Mesothelial cell of epicardium (in vitro differentiated cells): ENCODE results near the gene TP73. TPM values are rescaled to one million over a fixed set of nuclear protein-coding genes. Genes with fewer than 3 reads are reported as not detected.

Experiments used
- DNase-seq, 2 experiments: peaks; one replicate each; pipeline ENCODE4 v3.0.0; 2021; ENCODE audit warnings: low spot score in 2 of 2; ENCODE audit not compliant: unreplicated experiment in 2 of 2
- H3K27ac Mint-ChIP-seq: 2 replicates; pipeline ENCODE4 v1.8.0; 2021; ENCODE audit warnings: mixed read lengths
- H3K27me3 Mint-ChIP-seq: 2 replicates; pipeline ENCODE4 v1.8.0; 2021; ENCODE audit warnings: low read depth, mixed read lengths
- H3K36me3 Mint-ChIP-seq: 2 replicates; pipeline ENCODE4 v1.8.0; 2021; ENCODE audit warnings: mixed read lengths
- H3K4me1 Mint-ChIP-seq: 2 replicates; pipeline ENCODE4 v1.8.0; 2021; ENCODE audit warnings: mixed read lengths
- H3K4me3 Mint-ChIP-seq: 2 replicates; pipeline ENCODE4 v1.8.0; 2021; ENCODE audit warnings: mild to moderate bottlenecking, moderate library complexity, mixed read lengths
- H3K9me3 Mint-ChIP-seq: 2 replicates; pipeline ENCODE4 v1.8.0; 2021; ENCODE audit warnings: mixed read lengths
- total RNA-seq: library from RNA; stranded (reverse); gene quantifications from 3 replicates; pipeline ENCODE4 v1.2.1, GENCODE V29; 2021
- TF ChIP-seq, protein P1 (sequence below): fragments of 200-600 bp; sonication (generic); IDR thresholded peaks from one replicate; pipeline ENCODE4 v1.5.0; 2021; ENCODE audit warnings: antibody characterized with exemption; ENCODE audit not compliant: unreplicated experiment

TP73 gene
- total RNA-seq, 1 donor from 2014 or later, result 1.4 TPM

GRCh38 chr1:3632298-3632697 lies 20.0 kb upstream of the TP73 start:
- no peaks in the 10 kb centered on the region for H3K9me3 Mint-ChIP-seq
- no peaks in the 10 kb centered on the region for H3K4me1 Mint-ChIP-seq
- TF ChIP-seq, protein P1, sequence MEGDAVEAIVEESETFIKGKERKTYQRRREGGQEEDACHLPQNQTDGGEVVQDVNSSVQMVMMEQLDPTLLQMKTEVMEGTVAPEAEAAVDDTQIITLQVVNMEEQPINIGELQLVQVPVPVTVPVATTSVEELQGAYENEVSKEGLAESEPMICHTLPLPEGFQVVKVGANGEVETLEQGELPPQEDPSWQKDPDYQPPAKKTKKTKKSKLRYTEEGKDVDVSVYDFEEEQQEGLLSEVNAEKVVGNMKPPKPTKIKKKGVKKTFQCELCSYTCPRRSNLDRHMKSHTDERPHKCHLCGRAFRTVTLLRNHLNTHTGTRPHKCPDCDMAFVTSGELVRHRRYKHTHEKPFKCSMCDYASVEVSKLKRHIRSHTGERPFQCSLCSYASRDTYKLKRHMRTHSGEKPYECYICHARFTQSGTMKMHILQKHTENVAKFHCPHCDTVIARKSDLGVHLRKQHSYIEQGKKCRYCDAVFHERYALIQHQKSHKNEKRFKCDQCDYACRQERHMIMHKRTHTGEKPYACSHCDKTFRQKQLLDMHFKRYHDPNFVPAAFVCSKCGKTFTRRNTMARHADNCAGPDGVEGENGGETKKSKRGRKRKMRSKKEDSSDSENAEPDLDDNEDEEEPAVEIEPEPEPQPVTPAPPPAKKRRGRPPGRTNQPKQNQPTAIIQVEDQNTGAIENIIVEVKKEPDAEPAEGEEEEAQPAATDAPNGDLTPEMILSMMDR, result no peak
- H3K27me3 Mint-ChIP-seq, result no peaks in the 10 kb centered on the region
- no peak overlapping the region for H3K27ac Mint-ChIP-seq
- H3K4me3 Mint-ChIP-seq, result no peak overlapping the region
- peaks cover 20% of the 10 kb centered on the region for H3K36me3 Mint-ChIP-seq
- no peak for DNase-seq

DNA sequence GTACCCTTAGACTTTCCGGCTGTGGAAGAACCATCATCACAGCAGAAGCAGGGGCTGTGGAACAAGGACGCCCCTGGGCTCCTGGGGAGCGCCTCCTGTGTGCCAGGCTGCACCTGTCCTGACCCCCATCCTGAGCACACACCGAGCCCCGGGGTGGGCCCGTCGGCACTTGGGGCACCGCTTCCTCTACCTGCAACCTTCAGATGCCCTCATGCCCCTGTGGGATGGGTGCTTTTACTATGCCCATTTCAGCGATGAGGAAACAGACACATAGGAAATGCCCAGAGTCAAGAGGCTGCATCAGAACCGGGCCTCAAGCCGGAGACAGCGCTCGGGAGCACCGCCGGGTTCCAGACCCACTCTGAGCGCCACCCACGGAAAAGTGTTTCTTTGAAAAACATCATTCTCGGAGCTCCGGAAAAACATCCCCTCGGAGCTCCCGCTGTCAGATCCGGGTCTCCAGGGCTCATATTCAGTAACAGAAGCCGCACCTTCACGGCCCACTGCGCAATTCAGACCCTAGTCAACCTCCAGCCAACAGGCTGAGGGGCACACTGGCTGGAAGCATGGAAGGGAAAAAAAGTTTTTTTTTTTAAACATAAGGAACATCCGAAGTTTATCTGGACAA lies 19.5 kb upstream of the TP73 start:
- TF ChIP-seq, protein P1, result no peak
- Mint-ChIP-seq H3K27me3 (no peaks in the 10 kb centered on the region), H3K36me3 (peaks cover 18% of the 10 kb centered on the region), H3K4me1 (no peaks in the 10 kb centered on the region), H3K9me3 (no peaks in the 10 kb centered on the region), H3K27ac (no peak overlapping the region), H3K4me3 (no peak overlapping the region)
- no peak for DNase-seq

DNA sequence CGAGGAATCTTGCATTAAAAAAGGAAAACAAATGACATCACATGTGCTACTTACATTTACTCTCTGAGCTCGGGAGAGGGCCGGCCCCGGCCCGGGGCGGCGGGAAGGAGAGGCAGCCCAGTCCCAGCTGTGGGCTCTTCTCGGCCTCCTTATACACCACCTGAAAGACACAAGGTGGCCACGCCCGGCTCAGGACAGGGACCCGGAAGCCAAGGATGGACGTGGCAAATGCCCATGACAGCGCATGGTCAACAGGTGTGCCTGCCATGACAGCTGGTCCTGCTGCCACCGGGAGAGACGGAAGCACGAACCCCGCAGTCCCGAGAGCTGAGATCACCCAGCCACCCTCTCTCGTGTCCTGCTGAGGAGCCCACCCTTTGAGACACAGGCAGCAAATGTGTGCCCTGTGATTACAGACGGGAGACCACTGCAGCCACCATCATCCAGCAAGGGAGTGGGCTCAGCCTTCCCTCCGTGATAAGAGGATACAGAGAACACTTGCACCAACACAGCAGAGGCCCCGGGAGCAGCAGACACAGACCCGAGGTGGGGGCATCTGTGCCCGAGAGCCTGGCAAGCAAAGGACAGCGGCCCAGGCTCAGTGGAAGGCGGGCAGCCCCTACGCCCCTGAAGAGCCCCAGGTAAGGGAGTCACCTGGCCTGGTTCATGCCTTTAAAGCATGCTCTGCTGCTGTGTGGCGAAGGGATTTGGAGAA lies 18.8 kb upstream of the TP73 start:
- H3K36me3 Mint-ChIP-seq, result peaks cover 18% of the 10 kb centered on the region
- H3K27me3 Mint-ChIP-seq, result no peaks in the 10 kb centered on the region
- no peak for DNase-seq
- TF ChIP-seq, protein P1, result no peak
- no peaks in the 10 kb centered on the region for H3K9me3 Mint-ChIP-seq
- H3K4me3 Mint-ChIP-seq, result no peak overlapping the region
- H3K4me1 Mint-ChIP-seq, result no peaks in the 10 kb centered on the region
- H3K27ac Mint-ChIP-seq, result no peak overlapping the region

DNA sequence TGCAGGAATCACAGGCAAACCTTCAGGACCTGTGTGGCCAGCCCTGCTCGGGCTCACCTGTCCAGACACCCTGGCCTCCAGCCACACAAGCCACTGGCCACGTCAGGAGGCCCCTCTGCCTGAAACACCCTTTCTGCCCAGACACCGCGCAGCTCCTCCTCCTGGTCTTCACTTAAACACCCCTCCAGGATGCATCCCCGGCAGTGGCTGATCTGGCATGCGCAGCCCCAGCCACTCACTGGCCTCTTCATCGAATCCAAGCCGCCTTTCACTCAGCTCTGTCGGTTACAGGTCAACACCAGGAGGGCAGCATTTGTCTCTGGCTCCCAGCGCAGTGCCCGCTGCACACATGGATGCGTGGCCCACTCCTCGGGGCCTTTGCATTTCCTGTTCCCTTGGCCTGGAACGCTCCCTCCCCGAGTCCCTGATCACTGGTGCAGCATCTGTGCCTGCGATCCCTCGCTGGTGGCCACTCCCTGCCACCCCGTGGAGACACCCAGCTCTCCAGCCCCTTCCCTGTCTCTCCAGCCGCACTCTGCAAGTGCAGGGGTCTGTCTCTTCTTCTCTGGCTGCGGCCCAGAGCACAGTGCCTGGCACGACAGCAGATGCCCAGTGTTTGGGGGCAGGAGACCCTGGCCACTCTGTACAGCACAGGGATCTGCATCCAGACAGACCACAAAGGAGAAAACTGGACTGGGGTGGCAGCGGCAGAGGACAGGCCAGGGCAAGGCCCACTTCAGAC lies 18.1 kb upstream of the TP73 start:
- peaks cover 14% of the 10 kb centered on the region for H3K36me3 Mint-ChIP-seq
- DNase-seq, result no peak

GRCh38 chr1:3636080-3636479 lies 16.2 kb upstream of the TP73 start:
- H3K4me1 Mint-ChIP-seq, result no peaks in the 10 kb centered on the region
- DNase-seq, result no peak
- no peak overlapping the region for H3K27ac Mint-ChIP-seq
- no peaks in the 10 kb centered on the region for H3K9me3 Mint-ChIP-seq
- peaks cover 14% of the 10 kb centered on the region for H3K36me3 Mint-ChIP-seq
- no peak overlapping the region for H3K4me3 Mint-ChIP-seq
- TF ChIP-seq, protein P1, result no peak
- H3K27me3 Mint-ChIP-seq, result no peaks in the 10 kb centered on the region

More for the DNA sequence above, 18.1 kb upstream of the TP73 start:
- Mint-ChIP-seq H3K9me3 (no peaks in the 10 kb centered on the region), H3K27me3 (no peaks in the 10 kb centered on the region), H3K27ac (no peak overlapping the region), H3K4me3 (no peak overlapping the region), H3K4me1 (no peaks in the 10 kb centered on the region)
- TF ChIP-seq, protein P1, result no peak
